Ovary (tissue), 3 donors: ENCODE data around the gene SART1.

ENCODE experiments used
- CTCF ChIP-seq, 3 donors: fragments of 450-650 bp in 2 of 3; fragments of 200-600 bp in 1 of 3; IDR thresholded peaks; one replicate each; pipeline versions ENCODE4 v1.5.1 to v1.8.0; 2016 to 2022; ENCODE audit warnings: antibody characterized with exemption in 3 of 3, mild to moderate bottlenecking in 1 of 3
- EP300 ChIP-seq: sonication (generic); formaldehyde crosslinking; IDR thresholded peaks from one replicate; pipeline ENCODE4 v1.6.1; 2017; ENCODE audit warnings: antibody characterized with exemption
- donor health status: DM: no; HTN: no; CAD: no.

DNA sequence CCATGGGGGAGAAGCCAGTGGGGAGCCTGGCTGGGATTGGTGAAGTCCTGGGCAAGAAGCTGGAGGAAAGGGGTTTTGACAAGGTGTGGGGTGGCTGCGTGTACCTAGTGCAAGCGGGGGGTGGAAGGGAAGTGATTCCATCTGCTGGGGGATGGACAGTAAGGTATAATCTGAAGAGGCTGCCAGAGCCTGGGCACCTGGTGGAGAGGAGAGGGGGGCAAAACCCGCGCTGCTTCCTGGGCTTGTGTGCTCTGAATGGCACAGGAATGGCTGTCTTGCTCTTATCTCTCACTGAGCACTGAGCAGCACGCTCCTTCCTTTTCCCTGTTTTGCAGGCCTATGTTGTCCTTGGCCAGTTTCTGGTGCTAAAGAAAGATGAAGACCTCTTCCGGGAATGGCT, 41.8 kb downstream of the SART1 start:
- TF ChIP-seq CTCF (IDR thresholded peaks at IDR 0.05) (no peak), EP300 (no peak)
